A549 (cell line): ENCODE results near the gene PSG2.
"Not testable (repeated sequence)": the region's sequence is repeated elsewhere in the genome, so short reads cannot be mapped to it uniquely, and the experiment has no call there.

Experiments
- CBX8 ChIP-seq: fragments of 200-600 bp; sonication (generic); IDR thresholded peaks from 2 replicates; pipeline ENCODE4 v1.6.1; 2016
- EP300 ChIP-seq, 2 experiments: fragments of >200 bp; sonication (Bioruptor Twin); formaldehyde crosslinking; IDR thresholded peaks; 2 replicates in 1 of 2; 3 replicates in 1 of 2; pipeline ENCODE4 v1.6.1; 2016 to 2017
- KDM5A ChIP-seq: fragments of 200-600 bp; sonication (generic); IDR thresholded peaks from 2 replicates; pipeline ENCODE4 v1.6.1; 2016; ENCODE audit warnings: antibody characterized with exemption, mild to moderate bottlenecking
- POLR2A ChIP-seq: IDR thresholded peaks from 2 replicates; pipeline ENCODE4 v1.6.1; 2012; ENCODE audit warnings: mild to moderate bottlenecking, low read length
- TF ChIP-seq, protein P1 (sequence below): IDR thresholded peaks from 2 replicates; pipeline ENCODE4 v1.6.1; 2012; ENCODE audit warnings: low read depth, borderline replicate concordance
- TF ChIP-seq, protein P2 (sequence below): fragments of >200 bp; sonication (Bioruptor Twin); formaldehyde crosslinking; IDR thresholded peaks from 3 replicates; pipeline ENCODE4 v1.5.1; 2016

DNA sequence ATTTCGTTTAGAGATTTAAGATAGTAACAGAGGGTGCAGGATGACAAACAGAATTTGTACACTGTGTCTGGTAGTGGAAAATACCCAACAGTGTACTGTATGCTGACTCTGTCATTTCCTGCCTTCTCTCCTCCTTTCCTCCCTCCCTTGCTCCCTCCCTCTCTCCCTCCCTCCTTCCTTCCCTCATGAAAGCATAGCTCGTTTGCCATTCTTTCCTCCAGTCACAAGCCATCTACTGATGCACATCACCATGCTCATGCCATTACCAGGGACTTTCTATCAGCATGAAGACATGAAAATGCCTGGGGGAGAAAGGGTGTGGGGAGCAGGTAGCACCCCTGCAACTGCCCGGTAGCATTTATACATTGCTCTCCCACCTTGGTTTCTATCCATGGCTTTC, 37.0 kb upstream of the PSG2 start:
- not testable (repeated sequence) for TF ChIP-seq CBX8; EP300 (IDR thresholded peaks at IDR 0.05); POLR2A; KDM5A
- TF ChIP-seq, protein P1, sequence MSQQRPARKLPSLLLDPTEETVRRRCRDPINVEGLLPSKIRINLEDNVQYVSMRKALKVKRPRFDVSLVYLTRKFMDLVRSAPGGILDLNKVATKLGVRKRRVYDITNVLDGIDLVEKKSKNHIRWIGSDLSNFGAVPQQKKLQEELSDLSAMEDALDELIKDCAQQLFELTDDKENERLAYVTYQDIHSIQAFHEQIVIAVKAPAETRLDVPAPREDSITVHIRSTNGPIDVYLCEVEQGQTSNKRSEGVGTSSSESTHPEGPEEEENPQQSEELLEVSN, result not testable (repeated sequence)
- TF ChIP-seq, protein P2, sequence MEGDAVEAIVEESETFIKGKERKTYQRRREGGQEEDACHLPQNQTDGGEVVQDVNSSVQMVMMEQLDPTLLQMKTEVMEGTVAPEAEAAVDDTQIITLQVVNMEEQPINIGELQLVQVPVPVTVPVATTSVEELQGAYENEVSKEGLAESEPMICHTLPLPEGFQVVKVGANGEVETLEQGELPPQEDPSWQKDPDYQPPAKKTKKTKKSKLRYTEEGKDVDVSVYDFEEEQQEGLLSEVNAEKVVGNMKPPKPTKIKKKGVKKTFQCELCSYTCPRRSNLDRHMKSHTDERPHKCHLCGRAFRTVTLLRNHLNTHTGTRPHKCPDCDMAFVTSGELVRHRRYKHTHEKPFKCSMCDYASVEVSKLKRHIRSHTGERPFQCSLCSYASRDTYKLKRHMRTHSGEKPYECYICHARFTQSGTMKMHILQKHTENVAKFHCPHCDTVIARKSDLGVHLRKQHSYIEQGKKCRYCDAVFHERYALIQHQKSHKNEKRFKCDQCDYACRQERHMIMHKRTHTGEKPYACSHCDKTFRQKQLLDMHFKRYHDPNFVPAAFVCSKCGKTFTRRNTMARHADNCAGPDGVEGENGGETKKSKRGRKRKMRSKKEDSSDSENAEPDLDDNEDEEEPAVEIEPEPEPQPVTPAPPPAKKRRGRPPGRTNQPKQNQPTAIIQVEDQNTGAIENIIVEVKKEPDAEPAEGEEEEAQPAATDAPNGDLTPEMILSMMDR, result not testable (repeated sequence)
